NB4 (cell line): ENCODE data around the gene TMPRSS7.

Source experiments
- MYC ChIP-seq: IDR thresholded peaks from 2 replicates; pipeline ENCODE4 v1.6.1; 2011; ENCODE audit warnings: low read depth, low read length
- POLR2A ChIP-seq: IDR thresholded peaks from 2 replicates; pipeline ENCODE4 v1.6.1; 2011; ENCODE audit warnings: mild to moderate bottlenecking; ENCODE audit not compliant: insufficient read length; ENCODE audit errors: extremely low read depth
- TF ChIP-seq, protein P1 (sequence below): IDR thresholded peaks from one replicate; pipeline ENCODE4 v1.5.1; 2012; ENCODE audit warnings: low read depth, low read length
- TF ChIP-seq, protein P2 (sequence below): IDR thresholded peaks from 2 replicates; pipeline ENCODE4 v1.6.1; 2011; ENCODE audit warnings: low read depth, low read length

DNA sequence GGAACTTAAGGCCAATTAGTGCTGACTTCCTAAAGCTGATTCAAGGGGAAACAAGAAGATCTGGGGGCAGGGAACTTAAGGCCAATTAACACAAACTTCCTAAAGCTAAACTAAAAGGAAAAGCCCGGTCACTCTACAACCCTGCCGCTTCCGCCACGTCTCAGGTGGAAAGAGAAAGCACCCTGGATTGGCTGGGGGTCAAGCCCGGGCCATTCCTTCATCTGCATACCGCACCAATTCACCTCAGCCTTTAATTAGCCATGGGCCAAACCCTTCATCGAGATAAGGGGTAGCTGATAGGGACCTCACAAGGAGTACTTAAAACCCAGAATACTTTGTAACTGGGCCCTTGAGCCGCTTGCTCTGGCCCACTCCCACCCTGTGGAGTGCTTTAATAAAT is 14.4 kb downstream of the TMPRSS7 start:
- TF ChIP-seq, protein P1, sequence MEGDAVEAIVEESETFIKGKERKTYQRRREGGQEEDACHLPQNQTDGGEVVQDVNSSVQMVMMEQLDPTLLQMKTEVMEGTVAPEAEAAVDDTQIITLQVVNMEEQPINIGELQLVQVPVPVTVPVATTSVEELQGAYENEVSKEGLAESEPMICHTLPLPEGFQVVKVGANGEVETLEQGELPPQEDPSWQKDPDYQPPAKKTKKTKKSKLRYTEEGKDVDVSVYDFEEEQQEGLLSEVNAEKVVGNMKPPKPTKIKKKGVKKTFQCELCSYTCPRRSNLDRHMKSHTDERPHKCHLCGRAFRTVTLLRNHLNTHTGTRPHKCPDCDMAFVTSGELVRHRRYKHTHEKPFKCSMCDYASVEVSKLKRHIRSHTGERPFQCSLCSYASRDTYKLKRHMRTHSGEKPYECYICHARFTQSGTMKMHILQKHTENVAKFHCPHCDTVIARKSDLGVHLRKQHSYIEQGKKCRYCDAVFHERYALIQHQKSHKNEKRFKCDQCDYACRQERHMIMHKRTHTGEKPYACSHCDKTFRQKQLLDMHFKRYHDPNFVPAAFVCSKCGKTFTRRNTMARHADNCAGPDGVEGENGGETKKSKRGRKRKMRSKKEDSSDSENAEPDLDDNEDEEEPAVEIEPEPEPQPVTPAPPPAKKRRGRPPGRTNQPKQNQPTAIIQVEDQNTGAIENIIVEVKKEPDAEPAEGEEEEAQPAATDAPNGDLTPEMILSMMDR: no peak
- TF ChIP-seq, protein P2, sequence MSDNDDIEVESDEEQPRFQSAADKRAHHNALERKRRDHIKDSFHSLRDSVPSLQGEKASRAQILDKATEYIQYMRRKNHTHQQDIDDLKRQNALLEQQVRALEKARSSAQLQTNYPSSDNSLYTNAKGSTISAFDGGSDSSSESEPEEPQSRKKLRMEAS: no peak
- TF ChIP-seq POLR2A (no peak), MYC (no peak)
